ENCODE results near the gene GCAT.

GRCh38 chr22:37805810-37806277 lies 1.9 kb upstream of the GCAT start:
- no peak for TF ChIP-seq CHD2 (IDR thresholded peaks at IDR 0.05; ENCODE audit: borderline replicate concordance, low read depth, low read length)
- TF ChIP-seq CTCF (IDR thresholded peaks at IDR 0.05 in 2 of 3, conservative IDR thresholded peaks at IDR 0.05 in 1 of 3; ENCODE audit: control insufficient read depth in 2 of 3, extremely low read depth in 1 of 3, insufficient read depth in 1 of 3, low read depth in 3 of 3, low read length in 3 of 3): no peak
- no peak for TF ChIP-seq POLR2A (IDR thresholded peaks at IDR 0.05; ENCODE audit: low read depth, low read length)
- no peak for TF ChIP-seq HDAC6 (IDR thresholded peaks at IDR 0.05; ENCODE audit: unreplicated experiment)
- TF ChIP-seq YY1 (IDR thresholded peaks at IDR 0.05; ENCODE audit: low read depth, low read length): no peak
- no peak for TF ChIP-seq CEBPZ (IDR thresholded peaks at IDR 0.05; ENCODE audit: low read depth, low read length)
- TF ChIP-seq ZNF217 (IDR thresholded peaks at IDR 0.05): no peak
- TF ChIP-seq POLR2AphosphoS5 (IDR thresholded peaks at IDR 0.05; ENCODE audit: low read length): no peak

All from GM12878 (cell line).